Measurements from ENCODE around the gene ARRDC3.
"Not testable (repeated sequence)": the region's sequence is repeated elsewhere in the genome, so short reads cannot be mapped to it uniquely, and the experiment has no call there.

The ARRDC3 gene, protein sequence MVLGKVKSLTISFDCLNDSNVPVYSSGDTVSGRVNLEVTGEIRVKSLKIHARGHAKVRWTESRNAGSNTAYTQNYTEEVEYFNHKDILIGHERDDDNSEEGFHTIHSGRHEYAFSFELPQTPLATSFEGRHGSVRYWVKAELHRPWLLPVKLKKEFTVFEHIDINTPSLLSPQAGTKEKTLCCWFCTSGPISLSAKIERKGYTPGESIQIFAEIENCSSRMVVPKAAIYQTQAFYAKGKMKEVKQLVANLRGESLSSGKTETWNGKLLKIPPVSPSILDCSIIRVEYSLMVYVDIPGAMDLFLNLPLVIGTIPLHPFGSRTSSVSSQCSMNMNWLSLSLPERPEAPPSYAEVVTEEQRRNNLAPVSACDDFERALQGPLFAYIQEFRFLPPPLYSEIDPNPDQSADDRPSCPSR

DNA sequence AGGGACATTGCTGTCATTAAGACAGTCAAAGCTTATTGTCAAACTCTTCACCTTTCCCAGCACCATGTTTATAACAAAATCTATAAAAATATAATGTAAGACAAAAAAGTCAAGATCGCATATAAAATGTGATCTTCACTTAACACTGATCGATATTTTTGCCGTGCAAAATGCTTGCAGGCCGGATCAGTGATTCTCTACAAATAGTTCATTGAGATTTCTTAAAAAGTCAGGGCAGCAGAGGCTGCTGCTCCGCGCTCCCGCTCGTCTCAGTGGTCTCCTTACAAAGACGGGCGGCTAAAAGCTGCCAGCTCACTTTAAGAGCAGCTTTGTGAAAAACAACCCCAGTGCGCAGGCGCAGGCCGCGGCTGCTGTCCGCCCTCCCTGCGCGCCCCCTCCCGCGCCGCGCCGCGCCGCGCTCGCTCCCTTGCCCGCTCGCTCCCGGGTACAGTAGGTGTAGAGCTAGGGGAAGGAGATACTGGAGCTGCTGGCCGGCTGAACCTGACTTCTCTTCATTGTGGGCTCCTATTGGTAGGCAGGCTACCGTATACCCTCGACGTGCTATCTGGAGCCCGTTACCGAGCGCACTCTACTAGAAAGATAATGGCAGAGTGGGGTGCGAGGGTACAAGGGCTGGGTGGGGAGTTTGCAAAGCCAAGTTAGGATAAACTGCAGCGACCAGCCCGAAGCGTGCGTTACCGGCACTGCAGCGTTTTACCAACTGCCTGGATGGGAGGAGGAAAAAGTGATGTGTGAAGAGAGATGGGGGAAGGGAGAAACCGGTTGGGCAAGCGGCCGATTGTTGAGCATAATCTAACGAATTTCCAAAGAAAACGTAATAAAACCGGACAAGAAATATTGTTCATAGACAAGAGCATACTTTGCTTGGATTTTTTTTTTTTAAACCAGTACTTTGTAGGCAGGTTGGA is at the start of gene ARRDC3:
Gene ARRDC3 (minus strand): TSS at position 291 of the 929 bp plus-strand sequence. CDS start 225 bp downstream, at position 66.
- DNase-seq, result peak; percentile 96

DNA sequence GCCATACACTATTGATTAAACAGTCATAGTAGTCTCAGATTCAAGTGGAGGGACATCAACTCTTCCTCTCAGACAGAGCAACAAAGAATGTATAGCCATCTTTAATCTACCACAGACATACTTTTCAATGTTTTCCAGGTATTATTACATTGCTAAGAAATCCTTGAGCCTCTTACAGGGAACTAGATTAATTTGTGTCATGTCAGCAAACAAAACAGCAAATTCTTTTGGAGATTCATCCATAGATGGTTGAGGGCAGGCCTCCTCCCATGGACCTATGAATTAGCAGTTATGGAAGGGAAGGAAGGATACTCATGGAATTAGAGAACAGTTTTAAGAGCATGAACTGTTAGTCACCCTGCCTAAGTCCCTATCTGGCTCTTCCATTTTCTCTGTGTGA is 47.8 kb upstream of the ARRDC3 start:
- no peak for DNase-seq

DNA sequence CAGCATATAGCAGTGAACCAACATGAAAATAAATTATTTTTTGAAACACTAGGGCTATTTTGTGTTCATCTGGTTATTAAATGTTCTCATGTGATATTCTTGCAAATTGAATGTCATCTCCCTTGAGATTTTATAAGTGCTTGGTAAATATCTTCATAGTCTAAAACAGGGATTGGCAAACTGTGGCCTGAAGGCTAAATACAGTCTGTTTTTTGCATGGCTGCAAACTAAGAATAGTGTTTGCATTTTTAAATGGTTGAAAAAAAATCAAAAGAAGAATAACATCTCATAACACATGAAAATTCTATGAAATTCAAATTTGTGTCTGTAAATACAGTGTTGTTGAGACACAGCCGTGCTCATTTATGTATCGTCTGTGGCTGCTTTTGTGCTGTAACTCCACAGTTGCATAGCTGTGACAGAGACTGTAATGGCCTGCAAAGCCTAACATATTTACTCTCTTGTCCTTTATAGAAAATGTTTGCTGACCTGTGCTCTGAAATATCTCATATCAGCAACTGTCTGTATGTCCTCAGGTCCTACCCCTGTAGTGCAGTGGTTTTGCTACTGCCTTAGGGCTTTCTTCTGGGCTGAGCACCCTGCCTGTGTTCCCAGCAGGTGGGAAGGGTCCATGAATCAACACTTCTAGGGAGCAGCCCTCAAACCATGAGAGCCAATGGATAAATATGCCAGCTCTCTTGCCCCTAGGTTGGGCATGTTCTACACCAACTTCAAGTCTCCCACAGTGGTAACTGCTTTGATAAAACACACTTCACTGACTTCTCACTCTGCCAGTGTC is 41.7 kb upstream of the ARRDC3 start:
- DNase-seq, result no peak

DNA sequence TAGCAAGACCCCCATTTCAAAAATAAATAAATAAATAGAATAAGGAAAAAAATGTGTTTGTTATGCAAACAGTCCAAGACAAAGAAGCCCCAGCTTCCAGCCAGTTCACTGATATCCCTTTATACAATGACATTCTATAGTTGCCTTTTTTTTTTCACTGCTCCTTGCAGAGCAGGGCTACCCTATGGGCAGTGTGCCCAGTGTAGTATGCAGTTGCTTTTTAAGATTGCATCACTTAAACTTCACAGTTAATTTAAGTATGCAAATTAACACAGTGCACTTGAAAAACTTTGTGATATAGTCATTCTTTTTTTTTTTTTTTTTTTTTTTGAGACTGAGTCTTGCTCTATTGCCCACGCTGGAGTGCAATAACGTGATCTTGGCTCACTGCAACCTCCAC is 40.8 kb upstream of the ARRDC3 start:
- DNase-seq, result no peak

DNA sequence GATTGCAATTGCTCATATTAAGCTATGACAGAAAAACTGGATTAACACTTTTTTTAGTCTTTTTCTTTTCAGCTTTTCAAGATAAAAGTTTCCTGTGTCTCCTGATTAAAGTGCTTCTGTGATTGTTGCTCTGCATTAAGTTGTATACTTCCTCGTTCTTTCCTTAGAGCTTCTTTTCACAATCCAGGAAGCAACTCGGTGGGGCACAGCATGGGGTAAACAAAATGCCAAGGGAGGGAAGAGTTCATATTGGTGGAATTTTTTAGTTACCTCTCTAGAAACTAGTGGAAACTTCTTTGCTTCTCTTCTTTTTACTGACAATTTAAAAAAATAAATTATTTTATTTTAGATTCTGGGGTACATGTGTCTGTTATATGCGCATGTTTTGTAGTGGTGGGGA is 37.8 kb upstream of the ARRDC3 start:
- DNase-seq, result no peak

DNA sequence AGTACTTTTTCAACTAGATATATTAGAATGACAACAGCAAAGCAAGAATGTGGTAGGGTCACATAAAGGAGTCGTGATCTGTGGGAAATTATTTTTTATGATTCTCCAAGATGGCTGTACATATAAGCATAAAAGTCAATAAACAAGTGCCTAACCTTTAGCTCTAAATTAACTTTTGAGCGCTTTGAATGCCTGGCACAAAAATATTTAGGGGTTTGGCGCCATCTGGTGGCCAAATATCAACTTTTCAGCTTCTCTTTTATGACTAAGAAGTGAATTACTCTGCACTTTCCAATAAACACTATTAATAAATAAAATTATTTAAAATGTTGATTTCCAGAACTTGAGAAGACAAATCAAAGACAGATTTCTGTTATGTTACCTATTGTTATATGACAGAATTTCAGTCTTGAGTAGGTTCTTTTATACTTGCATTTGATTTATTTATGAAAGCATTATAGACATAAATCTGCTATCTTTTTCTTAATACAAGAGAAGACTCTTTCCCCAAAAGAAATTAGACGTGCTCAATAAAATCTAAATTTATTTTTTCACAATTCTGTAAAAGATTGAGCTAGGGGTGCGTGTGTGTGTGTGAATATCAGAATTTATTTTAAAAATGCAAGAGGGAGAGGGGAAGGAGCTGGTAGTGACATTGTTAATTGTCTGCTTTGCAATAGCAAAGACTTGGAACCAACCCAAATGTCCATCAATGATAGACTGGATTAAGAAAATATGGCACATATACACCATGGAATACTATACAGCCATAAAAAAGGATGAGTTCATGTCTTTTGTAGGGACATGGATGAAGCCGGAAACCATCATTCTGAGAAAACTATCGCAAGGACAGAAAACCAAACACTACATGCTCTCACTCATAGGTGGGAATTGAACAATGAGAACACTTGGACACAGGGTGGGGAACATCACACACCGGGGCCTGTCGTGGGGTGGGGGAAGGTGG is 36.7 kb upstream of the ARRDC3 start:
- peak; percentile 20 for DNase-seq

DNA sequence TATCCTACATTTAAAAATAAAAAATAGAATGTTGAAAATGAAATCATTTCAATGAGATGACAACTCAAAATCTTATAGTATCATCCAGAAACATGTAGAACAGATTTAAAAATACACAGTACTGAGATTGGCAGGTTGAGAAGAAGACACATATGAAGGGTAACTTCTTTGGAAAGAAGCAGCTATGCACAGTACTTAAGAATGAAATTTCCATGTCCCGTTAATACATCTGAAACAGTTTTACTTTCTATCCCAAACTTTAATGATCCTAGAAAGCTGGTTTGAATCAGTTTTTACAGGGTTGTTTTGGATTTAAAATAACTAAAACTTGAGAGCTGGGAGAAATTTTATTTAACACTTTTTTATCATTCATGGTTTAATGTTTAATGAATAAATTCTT is 36.0 kb upstream of the ARRDC3 start:
- DNase-seq, result no peak

DNA sequence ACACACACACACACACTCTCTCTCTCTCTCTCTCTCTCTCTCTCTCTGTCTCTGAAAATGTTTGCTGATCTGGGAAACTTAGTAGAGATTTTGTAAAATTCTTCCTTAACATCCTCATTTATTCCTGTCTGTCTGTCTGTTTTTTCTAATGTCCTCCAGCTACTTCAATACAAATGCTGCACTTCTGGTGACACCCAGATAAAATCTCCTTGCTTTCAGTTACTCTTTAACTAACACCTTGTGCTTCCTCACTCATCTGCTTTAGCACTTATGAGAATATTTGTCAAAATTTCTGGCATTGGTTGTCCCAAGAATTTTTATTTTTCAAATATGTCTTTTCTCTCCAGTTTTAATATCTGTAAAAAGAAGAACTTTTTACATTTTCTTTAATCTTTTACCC is 35.0 kb upstream of the ARRDC3 start:
- DNase-seq, result no peak

DNA sequence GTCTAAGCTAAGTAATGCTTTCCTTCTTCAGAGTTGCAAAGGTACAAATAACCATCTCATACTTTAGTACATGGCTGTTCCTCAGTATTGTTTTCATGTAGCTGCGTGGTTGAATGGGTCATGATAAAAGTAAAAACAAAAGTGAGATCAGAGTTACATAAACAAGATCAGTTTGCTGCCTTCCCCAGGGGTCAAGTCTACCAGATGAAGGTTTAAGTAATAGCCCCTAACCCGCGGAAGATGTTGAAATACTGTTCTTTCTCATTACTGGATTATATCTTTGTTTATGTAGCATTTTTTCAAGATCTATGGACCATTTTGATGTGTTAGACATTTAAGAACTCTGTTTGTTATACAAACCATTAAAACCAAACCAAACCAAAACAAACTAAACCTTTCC is 34.1 kb upstream of the ARRDC3 start:
- DNase-seq, result no peak

DNA sequence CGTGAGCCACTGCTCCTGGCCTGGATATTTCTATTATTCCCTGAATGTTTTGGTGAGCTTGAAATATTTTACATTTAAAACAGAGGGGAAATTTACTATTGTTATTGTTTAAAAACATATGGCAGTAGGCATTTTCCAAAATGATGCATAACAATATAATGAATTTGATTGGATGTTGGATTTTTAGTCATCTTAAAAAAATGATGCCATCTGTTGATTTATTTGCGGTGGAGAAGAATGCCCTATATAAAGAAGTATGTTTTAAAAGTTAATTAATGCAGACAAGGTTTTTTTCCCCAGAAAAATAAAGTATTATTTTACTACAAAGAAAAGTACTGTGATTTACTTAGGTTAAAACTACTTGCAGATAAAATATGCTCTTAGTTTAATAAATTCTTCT is 33.4 kb upstream of the ARRDC3 start:
- DNase-seq, result no peak

DNA sequence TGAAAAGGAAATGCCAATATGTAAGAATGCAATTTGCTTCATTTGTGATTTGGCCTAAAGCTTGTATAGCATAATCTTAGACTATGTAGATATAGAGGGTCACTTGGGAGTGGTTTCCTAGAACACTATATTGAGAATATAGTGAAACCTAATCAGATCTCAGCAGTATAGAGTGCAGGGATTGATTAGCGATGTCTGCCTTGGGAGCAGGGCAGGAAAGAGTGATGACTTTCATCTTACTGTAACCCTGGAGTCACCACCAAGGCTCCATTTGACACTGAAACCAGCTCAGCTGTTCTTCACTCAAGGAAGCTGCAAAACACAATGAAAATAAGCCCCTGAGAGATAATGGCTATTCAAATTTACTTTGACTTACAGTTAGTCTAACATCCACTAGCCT is 26.2 kb upstream of the ARRDC3 start:
- no peak for DNase-seq

DNA sequence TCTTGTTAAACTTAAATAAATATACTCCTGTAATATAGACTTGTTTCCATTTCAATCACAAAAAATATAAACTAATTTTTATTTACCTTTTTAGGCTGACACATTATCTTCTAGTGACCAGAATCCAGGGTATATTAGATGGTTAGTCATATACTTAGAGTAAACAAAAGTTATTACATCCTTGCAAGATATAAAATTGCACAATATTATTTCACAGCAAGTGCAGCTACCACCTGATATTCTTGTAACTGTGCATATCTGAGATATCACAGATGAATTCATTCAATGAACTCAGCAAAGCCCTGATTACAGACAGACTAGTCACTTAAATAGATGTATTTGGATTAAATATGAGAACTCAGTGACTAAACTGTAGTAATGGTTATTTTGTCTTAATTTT is 25.6 kb upstream of the ARRDC3 start:
- peak; percentile 71 for DNase-seq

DNA sequence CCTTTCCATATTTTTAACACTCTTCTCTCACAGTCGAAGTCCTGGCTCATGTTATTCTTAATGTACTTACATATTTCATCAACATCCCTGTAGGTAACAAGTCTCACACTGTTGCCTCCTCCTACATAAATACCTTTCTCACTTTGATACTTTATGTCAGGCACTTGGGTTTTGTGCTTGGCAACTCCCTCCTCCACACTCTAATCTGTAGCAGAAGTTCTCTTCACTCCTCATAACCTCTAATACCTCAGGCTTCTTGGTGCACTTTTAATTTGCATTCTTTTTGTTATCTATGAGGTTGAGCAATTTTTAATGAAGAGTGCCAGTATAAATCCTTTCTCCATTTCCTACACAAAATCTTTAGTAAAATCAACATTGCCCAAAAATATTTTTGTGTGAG is 24.1 kb upstream of the ARRDC3 start:
- DNase-seq, result peak; percentile 83

DNA sequence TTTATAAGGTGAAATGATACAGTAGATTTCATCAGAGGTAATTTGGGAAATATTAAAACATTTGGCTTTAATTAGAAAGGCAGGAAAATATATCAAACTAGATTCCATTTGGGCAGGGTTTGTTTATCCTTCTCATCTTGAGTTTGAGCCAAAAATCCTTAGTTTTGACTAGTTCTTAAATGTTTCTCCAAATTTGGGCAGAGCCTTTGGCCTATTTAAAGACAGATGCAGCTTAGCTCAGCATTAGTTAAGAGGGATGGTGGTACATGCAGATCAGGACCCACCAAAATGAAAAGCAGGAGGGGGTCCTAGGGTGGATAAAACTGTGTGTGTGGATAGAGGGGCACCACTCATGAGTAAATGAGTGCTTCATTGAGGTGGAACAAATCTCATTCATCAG is 20.3 kb upstream of the ARRDC3 start:
- no peak for DNase-seq

DNA sequence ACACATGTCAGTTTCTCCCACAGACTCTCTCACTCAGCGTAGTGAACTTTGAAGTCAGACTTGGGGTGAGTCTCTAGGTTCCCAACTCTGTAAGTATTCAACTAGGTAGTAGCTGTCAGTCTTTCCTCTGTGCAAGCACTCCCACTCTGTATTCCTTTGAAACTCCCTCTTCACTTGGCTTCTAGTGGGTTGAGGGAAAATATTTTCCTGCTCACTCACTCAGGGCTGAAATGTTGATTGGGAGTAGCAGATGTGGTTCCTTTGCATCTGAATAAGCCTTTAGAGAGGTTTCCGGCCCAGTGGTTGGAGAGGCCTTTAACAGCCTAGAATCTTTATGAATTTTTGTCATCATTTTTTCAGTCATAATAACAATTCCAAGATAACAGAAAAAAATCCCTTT is 18.1 kb upstream of the ARRDC3 start:
- DNase-seq, result peak; percentile 86

DNA sequence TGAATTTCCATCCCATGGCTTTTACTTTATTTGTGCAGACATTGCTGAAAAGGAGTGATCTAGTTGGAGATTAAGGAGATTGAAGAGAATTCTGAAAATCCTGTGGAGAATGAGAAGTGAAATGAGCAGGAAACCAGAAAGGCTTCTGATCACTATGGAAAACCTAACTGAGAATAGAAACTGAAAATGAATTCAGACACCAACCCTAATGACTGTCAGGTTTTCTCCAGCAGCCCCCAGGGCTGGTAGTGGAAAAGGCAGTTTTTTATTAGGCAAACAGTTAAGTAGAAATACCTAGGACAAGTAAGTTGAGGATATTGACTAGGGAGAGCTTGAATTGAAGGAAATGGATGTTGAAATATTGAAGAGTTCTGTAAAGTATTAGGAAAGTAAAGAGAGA is 14.7 kb upstream of the ARRDC3 start:
- DNase-seq, result no peak

DNA sequence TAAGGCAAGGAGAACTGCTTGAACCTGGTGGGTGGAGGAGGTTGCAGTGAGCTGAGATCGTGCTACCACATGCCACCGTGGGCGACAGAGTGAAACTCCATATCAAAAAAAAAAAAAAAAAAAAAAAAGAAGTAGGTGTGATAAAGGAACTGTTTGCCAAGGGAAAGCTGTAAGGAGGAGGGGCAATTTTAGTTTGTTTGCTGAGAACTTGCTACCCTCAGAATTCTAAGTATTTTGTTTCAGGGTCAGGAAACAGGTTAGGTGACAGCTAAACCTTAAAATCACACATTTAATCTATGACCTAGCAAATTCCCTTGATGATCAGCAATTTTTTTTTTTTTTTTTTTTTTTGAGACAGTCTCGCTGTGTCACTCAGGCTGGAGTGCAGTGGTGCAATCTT is 7.2 kb upstream of the ARRDC3 start:
- DNase-seq, result no peak

DNA sequence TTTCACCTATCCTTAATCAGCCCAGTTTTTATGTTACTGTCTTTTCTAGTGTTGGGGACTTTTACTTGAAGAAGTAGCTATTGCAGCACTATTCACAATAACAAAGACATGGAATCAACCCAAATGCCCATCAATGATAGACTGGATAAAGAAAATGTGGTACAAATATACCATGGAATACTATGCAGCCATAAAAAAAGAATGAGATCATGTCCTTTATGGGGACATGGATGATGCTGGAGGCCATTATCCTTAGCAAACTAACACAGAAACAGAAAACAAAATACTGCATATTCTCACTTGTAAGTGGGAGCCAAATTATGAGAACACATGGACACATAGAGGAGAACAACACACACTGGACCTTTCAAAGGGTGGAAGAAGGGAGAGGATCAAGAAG is 6.4 kb upstream of the ARRDC3 start:
- not testable (repeated sequence) for DNase-seq

DNA sequence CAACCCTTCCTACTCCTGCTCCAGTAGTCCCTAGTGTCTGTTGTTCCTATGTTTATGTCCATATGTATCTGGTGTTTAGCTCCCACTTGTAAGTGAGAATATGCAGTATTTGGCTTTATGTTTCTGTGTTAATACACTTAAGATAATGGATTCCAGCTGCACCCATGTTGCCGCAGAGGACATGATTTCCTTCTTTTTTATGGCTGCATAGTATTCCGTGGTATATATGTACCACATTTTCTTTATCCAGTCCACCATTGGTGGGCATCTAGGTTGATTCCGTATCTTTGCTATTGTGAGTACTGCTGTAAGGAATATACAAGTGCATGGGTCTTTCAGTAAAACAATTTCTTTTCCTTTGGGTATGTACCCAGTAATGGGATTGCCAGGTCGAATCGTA is 5.2 kb upstream of the ARRDC3 start:
- DNase-seq, result no peak

DNA sequence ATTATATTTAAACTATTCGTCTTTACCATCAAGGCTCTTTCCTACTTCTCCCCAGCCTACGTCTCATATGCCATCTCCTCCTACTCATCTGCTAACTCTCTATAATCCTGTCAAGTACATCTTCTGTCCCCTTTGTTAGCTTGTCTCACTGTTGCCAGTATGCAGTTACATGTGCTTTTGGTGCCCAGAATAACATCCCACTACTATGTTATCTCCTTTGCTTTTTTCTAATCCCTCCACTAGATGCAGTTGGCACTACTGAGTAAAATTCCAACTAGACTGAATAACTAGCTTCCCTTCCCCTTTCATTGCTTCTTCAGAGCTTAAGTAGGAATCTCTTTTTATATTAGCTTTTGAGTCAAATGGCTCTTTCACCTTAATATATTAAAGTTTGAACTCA is 3.0 kb upstream of the ARRDC3 start:
- DNase-seq, result peak; percentile 36

DNA sequence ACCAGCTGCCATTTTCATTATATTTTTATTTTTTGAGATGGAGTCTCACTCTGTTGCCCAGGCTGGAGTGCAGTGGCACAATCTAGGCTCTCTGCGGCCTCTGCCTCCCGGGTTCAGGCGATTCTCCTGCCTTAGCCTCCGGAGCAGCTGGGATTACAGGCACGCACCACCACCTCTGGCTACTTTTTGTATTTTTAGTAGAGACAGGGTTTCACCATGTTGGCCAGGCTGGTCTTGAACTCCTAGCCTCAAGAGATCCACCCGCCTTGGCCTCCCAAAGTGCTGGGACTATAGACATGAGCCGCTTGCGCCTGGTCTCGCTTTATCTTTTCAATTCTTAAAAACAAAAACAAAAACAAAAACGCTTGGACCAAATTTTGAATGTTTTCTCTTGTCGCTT is 2.5 kb upstream of the ARRDC3 start:
- not testable (repeated sequence) for DNase-seq
